Keratinocyte (primary cell): ENCODE measurements around the gene GRIA1.

Experiments
- EZH2 ChIP-seq: IDR thresholded peaks from one replicate; pipeline ENCODE4 v1.6.1; 2012; ENCODE audit warnings: inconsistent platforms, mild to moderate bottlenecking, low read length, moderate library complexity
- TF ChIP-seq, protein P1 (sequence below), 3 experiments: IDR thresholded peaks in 1 of 3; conservative IDR thresholded peaks in 1 of 3; optimal IDR thresholded peaks in 1 of 3; 2 replicates in 2 of 3; 3 replicates in 1 of 3; pipeline versions ENCODE3 to v1.5.1; 2011; ENCODE audit warnings: low read length in 3 of 3, mild to moderate bottlenecking in 3 of 3, moderate library complexity in 2 of 3, control low read depth in 1 of 3, inconsistent platforms in 1 of 3; ENCODE audit not compliant: insufficient read depth in 2 of 3; ENCODE audit errors: extremely low read depth in 1 of 3

DNA sequence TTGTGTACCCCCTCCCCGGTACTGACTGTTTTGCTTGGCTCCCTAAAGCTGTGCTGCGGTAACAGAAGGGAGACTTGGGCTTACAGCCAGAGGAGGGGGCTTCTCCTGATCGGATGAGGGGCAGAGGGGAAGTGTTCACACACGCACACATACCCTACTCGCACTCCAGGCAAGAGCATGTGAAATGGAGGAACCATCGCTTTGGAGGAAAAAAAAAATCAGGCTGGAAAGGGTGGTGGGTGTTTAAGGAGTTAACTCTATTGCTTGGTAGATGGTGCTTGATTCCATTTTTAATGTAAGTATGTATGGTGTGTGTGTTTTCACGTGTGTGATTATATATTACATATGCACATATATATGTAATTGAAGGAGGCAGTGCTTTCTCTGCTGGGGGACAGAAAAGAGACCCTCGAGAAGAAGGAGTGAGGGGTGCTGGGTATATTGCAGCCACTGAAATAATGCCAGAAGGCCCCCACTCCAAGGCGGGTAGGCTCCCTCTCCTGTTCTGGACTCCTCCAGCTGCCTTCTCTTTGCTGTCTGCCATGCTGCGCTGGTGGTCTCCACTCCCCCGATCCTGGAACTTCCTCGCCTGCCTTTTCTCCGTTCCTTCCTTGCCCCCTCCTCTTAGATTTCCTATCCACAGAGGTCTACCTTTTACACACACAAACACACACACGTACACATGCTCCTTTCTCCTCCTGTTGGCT lies 721 bp downstream of the GRIA1 start:
- TF ChIP-seq, protein P1, sequence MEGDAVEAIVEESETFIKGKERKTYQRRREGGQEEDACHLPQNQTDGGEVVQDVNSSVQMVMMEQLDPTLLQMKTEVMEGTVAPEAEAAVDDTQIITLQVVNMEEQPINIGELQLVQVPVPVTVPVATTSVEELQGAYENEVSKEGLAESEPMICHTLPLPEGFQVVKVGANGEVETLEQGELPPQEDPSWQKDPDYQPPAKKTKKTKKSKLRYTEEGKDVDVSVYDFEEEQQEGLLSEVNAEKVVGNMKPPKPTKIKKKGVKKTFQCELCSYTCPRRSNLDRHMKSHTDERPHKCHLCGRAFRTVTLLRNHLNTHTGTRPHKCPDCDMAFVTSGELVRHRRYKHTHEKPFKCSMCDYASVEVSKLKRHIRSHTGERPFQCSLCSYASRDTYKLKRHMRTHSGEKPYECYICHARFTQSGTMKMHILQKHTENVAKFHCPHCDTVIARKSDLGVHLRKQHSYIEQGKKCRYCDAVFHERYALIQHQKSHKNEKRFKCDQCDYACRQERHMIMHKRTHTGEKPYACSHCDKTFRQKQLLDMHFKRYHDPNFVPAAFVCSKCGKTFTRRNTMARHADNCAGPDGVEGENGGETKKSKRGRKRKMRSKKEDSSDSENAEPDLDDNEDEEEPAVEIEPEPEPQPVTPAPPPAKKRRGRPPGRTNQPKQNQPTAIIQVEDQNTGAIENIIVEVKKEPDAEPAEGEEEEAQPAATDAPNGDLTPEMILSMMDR (optimal IDR thresholded peaks at IDR 0.05 in 1 of 3, IDR thresholded peaks at IDR 0.05 in 1 of 3, conservative IDR thresholded peaks at IDR 0.05 in 1 of 3; ENCODE audit: extremely low read depth in 1 of 3, insufficient read depth in 2 of 3, low read length in 3 of 3), result no peak
- no peak for TF ChIP-seq EZH2
